Hepatocyte (in vitro differentiated cells): Measurements from ENCODE around the gene CLP1. TPM values are rescaled to one million over a fixed set of nuclear protein-coding genes. Genes with fewer than 3 reads are reported as not detected.

Experiments used
- DNase-seq: peaks from one replicate; pipeline ENCODE4 v3.0.0-alpha.2; 2016; ENCODE audit warnings: low spot score
- H2AFZ ChIP-seq: fragments of 200-600 bp; sonication (generic); 2 replicates; pipeline ENCODE4 v1.6.0; 2016; ENCODE audit warnings: antibody characterized with exemption, mild to moderate bottlenecking
- H3K27ac ChIP-seq: fragments of 200-600 bp; sonication (generic); 2 replicates; pipeline ENCODE4 v1.5.1; 2016; ENCODE audit warnings: mild to moderate bottlenecking
- H3K27me3 ChIP-seq: fragments of 200-600 bp; sonication (generic); 2 replicates; pipeline ENCODE4 v1.6.1; 2016
- H3K36me3 ChIP-seq: fragments of 200-600 bp; sonication (generic); replicated peaks from 2 replicates; pipeline ENCODE4 v1.5.1; 2016; ENCODE audit warnings: low read depth; ENCODE audit not compliant: insufficient read depth
- H3K4me1 ChIP-seq: fragments of 200-600 bp; sonication (generic); 2 replicates; pipeline ENCODE4 v1.5.1; 2016; ENCODE audit warnings: mild to moderate bottlenecking, moderate library complexity; ENCODE audit not compliant: insufficient read depth
- H3K4me2 ChIP-seq: fragments of 200-600 bp; sonication (generic); 2 replicates; pipeline ENCODE4 v1.6.0; 2016
- H3K4me3 ChIP-seq: fragments of 200-600 bp; sonication (generic); 2 replicates; pipeline ENCODE4 v1.5.1; 2016; ENCODE audit warnings: mild to moderate bottlenecking
- H3K79me2 ChIP-seq: fragments of 200-600 bp; sonication (generic); 2 replicates; pipeline ENCODE4 v1.6.0; 2017; ENCODE audit warnings: mild to moderate bottlenecking
- H3K9me2 ChIP-seq: fragments of 200-600 bp; sonication (generic); replicated peaks from 2 replicates; pipeline ENCODE4 v1.6.0; 2017; ENCODE audit warnings: mild to moderate bottlenecking; ENCODE audit not compliant: insufficient read depth
- H3K9me3 ChIP-seq: fragments of 200-600 bp; sonication (generic); 2 replicates; pipeline ENCODE4 v1.5.1; 2016; ENCODE audit warnings: low read depth, mild to moderate bottlenecking
- H4K20me1 ChIP-seq: fragments of 200-600 bp; sonication (generic); 2 replicates; pipeline ENCODE4 v1.6.0; 2016; ENCODE audit warnings: mild to moderate bottlenecking; ENCODE audit not compliant: insufficient read depth, poor library complexity, severe bottlenecking
- EZH2 ChIP-seq: fragments of 200-600 bp; sonication (generic); IDR thresholded peaks from 2 replicates; pipeline ENCODE4 v1.6.1; 2016; ENCODE audit warnings: antibody characterized with exemption, mild to moderate bottlenecking, borderline replicate concordance
- EZH2phosphoT487 ChIP-seq: fragments of 200-600 bp; sonication (generic); IDR thresholded peaks from one replicate; pipeline ENCODE4 v1.6.1; 2018; ENCODE audit warnings: antibody characterized with exemption, mild to moderate bottlenecking, low read depth, moderate library complexity; ENCODE audit not compliant: unreplicated experiment, severe bottlenecking
- WGBS: methylation state at CpG from one replicate; pipeline ENCODE4 v1.1.6; 2016; ENCODE audit warnings: low lambda C conversion rate; ENCODE audit errors: missing lambda C conversion rate; 5-methylcytosine and 5-hydroxymethylcytosine counted together
- polyA plus RNA-seq: library from polyadenylated mRNA; unstranded; fragments of >200 nt; fragmentation: Nextera tagmentation; extraction: Ambion mirVana; gene quantifications from 2 replicates; pipeline ENCODE4 v1.2.1, GENCODE V29; 2016
- total RNA-seq: library from RNA; depleted of rRNA; stranded (reverse); fragments of >200 nt; gene quantifications from 2 replicates; pipeline ENCODE4 v1.2.3, GENCODE V29; 2014
- TF ChIP-seq, protein P1 (sequence below): fragments of 200-600 bp; sonication (generic); IDR thresholded peaks from 2 replicates; pipeline ENCODE4 v1.5.1; 2016; ENCODE audit warnings: antibody characterized with exemption, mild to moderate bottlenecking; ENCODE audit not compliant: poor library complexity

The CLP1 gene
- total and polyA plus RNA-seq, 2 experiments from 2014 or later: 15.4 to 18.5 TPM

DNA sequence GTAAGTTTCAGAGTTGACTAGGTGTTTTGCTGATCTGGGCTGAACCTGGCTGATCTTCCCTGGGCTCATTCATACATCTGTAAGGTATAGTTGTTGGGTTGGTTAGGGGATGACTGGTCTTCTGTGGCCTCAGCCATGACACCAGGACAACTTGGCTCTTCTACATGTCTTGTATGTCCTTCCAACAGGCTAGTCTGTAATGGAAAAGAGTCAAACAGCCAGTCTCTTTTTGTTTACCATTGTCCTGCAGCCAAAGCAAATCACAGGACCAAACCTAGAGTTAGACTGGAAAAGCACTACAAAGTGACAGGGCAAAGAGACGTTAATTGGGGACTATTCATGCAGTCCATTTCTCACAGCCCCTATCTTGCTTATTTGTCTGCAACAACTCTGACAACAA, 42.3 kb upstream of the CLP1 start:
- no peaks in the 10 kb centered on the region for H3K9me2 ChIP-seq
- TF ChIP-seq EZH2phosphoT487: no peak
- TF ChIP-seq, protein P1, sequence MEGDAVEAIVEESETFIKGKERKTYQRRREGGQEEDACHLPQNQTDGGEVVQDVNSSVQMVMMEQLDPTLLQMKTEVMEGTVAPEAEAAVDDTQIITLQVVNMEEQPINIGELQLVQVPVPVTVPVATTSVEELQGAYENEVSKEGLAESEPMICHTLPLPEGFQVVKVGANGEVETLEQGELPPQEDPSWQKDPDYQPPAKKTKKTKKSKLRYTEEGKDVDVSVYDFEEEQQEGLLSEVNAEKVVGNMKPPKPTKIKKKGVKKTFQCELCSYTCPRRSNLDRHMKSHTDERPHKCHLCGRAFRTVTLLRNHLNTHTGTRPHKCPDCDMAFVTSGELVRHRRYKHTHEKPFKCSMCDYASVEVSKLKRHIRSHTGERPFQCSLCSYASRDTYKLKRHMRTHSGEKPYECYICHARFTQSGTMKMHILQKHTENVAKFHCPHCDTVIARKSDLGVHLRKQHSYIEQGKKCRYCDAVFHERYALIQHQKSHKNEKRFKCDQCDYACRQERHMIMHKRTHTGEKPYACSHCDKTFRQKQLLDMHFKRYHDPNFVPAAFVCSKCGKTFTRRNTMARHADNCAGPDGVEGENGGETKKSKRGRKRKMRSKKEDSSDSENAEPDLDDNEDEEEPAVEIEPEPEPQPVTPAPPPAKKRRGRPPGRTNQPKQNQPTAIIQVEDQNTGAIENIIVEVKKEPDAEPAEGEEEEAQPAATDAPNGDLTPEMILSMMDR: no peak
- no peak for TF ChIP-seq EZH2
- DNase-seq: no peak
- H3K4me3 ChIP-seq: no peak overlapping the region
- H3K9me3 ChIP-seq: no peaks in the 10 kb centered on the region
- 80% methylated on average over 1 of the region's 1 CpG for WGBS
- H3K27me3 ChIP-seq: no peaks in the 10 kb centered on the region
- no peaks in the 10 kb centered on the region for H4K20me1 ChIP-seq
- no peak overlapping the region for H3K4me2 ChIP-seq
- no peak overlapping the region for H3K27ac ChIP-seq
- no peaks in the 10 kb centered on the region for H3K4me1 ChIP-seq
- no peak overlapping the region for H2AFZ ChIP-seq
- H3K79me2 ChIP-seq: no peaks in the 10 kb centered on the region
- no peaks in the 10 kb centered on the region for H3K36me3 ChIP-seq

DNA sequence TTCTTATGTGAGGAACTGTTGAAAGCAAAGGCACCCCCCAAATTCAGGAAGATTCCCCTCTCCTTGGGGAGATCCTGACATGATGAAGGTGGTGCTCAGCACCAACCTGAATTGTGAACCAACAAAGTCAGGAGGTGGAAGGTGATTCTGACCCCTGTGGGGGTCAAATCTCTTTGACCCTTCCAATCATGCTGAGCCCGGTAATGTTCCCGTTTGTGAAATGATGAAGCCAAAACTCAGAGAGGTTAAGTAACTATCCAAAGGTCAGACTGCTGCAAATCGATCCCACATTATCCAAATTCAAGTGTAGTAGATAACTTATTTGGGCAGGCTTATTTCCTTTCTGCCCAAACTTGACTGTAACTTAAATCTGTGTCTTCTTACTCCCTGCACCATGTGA, 41.0 kb upstream of the CLP1 start:
- 82% methylated on average over 3 of the region's 3 CpGs for WGBS
- Histone ChIP-seq H3K4me1 (no peaks in the 10 kb centered on the region), H3K9me3 (no peaks in the 10 kb centered on the region), H3K4me3 (no peak overlapping the region), H3K4me2 (no peak overlapping the region), H2AFZ (no peak overlapping the region), H4K20me1 (no peaks in the 10 kb centered on the region), H3K36me3 (no peaks in the 10 kb centered on the region), H3K9me2 (no peaks in the 10 kb centered on the region), H3K27ac (no peak overlapping the region), H3K27me3 (no peaks in the 10 kb centered on the region), H3K79me2 (no peaks in the 10 kb centered on the region)
- DNase-seq: no peak
- TF ChIP-seq, protein P1: no peak
- TF ChIP-seq EZH2 (no peak), EZH2phosphoT487 (no peak)

DNA sequence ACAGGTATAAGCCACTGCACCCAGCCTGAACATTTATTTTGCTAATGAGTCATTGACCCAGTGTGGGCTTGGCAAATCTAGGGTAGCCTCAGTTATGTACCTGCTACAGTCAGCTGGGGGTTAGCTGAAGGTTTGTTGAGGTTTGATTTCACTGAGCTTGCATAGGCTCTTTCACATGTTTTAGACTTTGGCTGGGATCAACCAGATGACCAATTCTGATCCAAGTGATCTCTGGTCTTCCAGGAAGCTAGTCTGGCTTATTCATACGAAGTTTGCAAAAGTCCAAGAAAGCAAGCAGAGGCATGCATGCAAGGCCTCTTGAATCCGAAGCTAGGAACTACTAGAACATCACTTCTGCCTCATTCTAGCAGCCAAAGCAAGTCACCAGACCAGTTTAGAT, 39.1 kb upstream of the CLP1 start:
- H3K9me3 ChIP-seq: no peaks in the 10 kb centered on the region
- H3K4me1 ChIP-seq: no peaks in the 10 kb centered on the region
- no peaks in the 10 kb centered on the region for H3K27me3 ChIP-seq
- TF ChIP-seq, protein P1: no peak
- TF ChIP-seq EZH2phosphoT487 (no peak), EZH2 (no peak)
- no peaks in the 10 kb centered on the region for H3K79me2 ChIP-seq
- 88% methylated on average over 2 of the region's 2 CpGs for WGBS
- no peaks in the 10 kb centered on the region for H3K36me3 ChIP-seq
- H3K4me3 ChIP-seq: no peak overlapping the region
- no peak for DNase-seq
- no peak overlapping the region for H3K4me2 ChIP-seq
- no peaks in the 10 kb centered on the region for H3K9me2 ChIP-seq
- no peak overlapping the region for H2AFZ ChIP-seq
- no peak overlapping the region for H3K27ac ChIP-seq
- no peaks in the 10 kb centered on the region for H4K20me1 ChIP-seq

DNA sequence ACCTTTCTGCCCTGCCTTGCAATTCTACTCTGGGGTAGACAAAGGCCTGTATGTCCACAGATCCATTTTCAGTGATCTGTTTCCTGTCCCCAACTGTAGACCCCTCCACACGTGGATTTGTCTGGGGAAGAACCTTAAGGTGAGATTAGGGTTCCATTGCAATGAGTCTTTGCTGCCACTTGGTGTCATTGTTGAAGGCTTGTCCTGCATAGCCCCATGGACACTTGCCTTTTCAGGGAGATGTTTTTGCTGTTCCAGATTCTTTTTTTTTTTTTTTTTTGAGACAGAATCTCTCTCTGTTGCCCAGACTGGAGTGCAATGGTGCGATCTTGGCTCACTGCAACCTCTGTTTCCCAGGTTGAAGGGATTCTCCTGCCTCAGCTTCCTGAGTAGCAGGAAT, 38.2 kb upstream of the CLP1 start:
- Histone ChIP-seq H3K4me3 (no peak overlapping the region), H3K79me2 (no peaks in the 10 kb centered on the region), H3K4me1 (no peaks in the 10 kb centered on the region), H2AFZ (no peak overlapping the region), H3K9me3 (no peaks in the 10 kb centered on the region), H3K4me2 (no peak overlapping the region), H3K9me2 (no peaks in the 10 kb centered on the region), H3K27me3 (no peaks in the 10 kb centered on the region), H4K20me1 (no peaks in the 10 kb centered on the region), H3K27ac (no peak overlapping the region), H3K36me3 (no peaks in the 10 kb centered on the region)
- no peak for TF ChIP-seq EZH2
- TF ChIP-seq EZH2phosphoT487: no peak
- TF ChIP-seq, protein P1: no peak
- WGBS: 93% methylated on average over 2 of the region's 2 CpGs
- DNase-seq: no peak
